GM12874 (cell line): ENCODE data around the gene VPS41.

Experiments
- CTCF ChIP-seq: IDR thresholded peaks from 2 replicates; pipeline ENCODE4 v1.5.1; 2011; ENCODE audit warnings: low read depth, mild to moderate bottlenecking, control low read depth, low read length, moderate library complexity; ENCODE audit not compliant: insufficient read depth

The VPS41 gene

GRCh38 chr7:38873433-38873832, 35.6 kb downstream of the VPS41 start:
- no peak for TF ChIP-seq CTCF

GRCh38 chr7:38872202-38872601, 36.8 kb downstream of the VPS41 start:
- no peak for TF ChIP-seq CTCF

GRCh38 chr7:38870147-38870546, 38.8 kb downstream of the VPS41 start:
- no peak for TF ChIP-seq CTCF

- no peak for TF ChIP-seq CTCF
Observed at GRCh38 chr7:38863601-38864291, 45.2 kb downstream of the VPS41 start.

- TF ChIP-seq CTCF, result no peak
Observed at GRCh38 chr7:38862666-38863065, 46.3 kb downstream of the VPS41 start.

GRCh38 chr7:38858259-38858884, 50.6 kb downstream of the VPS41 start:
- TF ChIP-seq CTCF, result no peak

GRCh38 chr7:38855867-38856266, 53.1 kb downstream of the VPS41 start:
- TF ChIP-seq CTCF, result no peak
